Measurements from ENCODE around the gene SLC16A11.
"Not testable (repeated sequence)": the region's sequence is repeated elsewhere in the genome, so short reads cannot be mapped to it uniquely, and the experiment has no call there.

SLC16A11 gene

DNA sequence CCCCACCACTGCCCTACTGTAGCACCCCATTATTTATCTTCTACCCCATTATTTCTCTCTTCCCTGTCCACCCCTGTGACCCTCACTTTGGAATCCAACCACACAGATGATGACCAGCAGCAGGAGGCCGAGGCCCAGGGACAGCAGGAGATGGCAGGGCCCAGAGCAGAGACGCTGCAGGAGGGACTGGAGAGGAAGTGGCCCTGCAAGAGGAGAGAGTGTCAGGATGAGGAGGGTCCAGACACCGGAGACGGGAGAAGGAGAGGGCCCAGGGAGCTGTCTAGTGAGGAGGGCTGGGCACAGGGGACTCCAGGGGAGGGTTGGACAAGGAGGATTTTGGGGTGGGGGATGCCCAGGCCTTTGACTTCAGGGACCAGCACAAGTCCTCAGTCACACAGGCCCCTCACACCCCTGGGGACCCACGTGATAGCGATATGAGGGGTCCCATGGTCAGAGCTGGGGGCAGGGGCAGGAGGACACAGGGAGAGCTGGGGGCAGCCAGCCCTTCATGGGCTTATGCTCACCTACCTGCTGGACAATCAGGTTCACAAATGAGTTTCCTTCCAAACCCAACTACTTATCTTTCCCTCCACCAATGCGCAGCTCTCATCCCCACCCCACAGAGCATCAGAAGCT is 34.1 kb upstream of the SLC16A11 start:
- FAIRE-seq (no peak), DNase-seq (ENCODE audit: insufficient read length) (no peak)
- no peak for TF ChIP-seq POLR2A (IDR thresholded peaks at IDR 0.05; ENCODE audit: low read depth, low read length)
- no peak for TF ChIP-seq TAF1 (IDR thresholded peaks at IDR 0.05; ENCODE audit: borderline replicate concordance, low read depth, low read length)
- no peak for TF ChIP-seq POLR2AphosphoS5 (IDR thresholded peaks at IDR 0.05; ENCODE audit: low read depth, low read length)

DNA sequence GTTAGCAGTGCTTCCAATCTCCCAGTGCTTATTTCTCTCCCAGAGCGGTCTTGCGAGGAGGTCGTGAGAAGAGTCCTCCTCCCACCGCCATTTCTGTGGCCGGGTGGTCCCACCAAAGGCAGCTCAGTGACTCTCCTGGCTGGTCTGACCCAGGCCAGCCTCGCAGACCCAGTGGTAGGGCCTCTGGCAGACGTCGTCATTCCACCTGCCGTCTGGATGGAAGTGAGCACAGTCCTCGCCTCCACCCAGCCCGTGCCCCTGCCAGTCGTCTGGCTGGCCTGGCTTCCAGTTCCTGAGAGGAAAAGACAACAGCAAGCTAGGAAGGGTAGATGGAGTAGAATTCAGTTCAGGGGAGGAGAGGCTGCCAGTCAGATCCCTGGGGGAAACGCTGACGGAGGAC is 31.0 kb upstream of the SLC16A11 start:
- no peak for TF ChIP-seq TAF1 (IDR thresholded peaks at IDR 0.05; ENCODE audit: borderline replicate concordance, low read depth, low read length)
- TF ChIP-seq POLR2A (IDR thresholded peaks at IDR 0.05; ENCODE audit: low read depth, low read length) = no peak
- no peak for TF ChIP-seq POLR2AphosphoS5 (IDR thresholded peaks at IDR 0.05; ENCODE audit: low read depth, low read length)
- DNase-seq (ENCODE audit: insufficient read length) = no peak
- FAIRE-seq = no peak

- TF ChIP-seq POLR2AphosphoS5 (IDR thresholded peaks at IDR 0.05; ENCODE audit: low read depth, low read length) (no peak), TAF1 (IDR thresholded peaks at IDR 0.05; ENCODE audit: borderline replicate concordance, low read depth, low read length) (no peak), POLR2A (IDR thresholded peaks at IDR 0.05; ENCODE audit: low read depth, low read length) (no peak)
- no peak for DNase-seq (ENCODE audit: insufficient read length)
- FAIRE-seq = no peak
Measured at GRCh38 chr17:7072406-7072805, 28.5 kb upstream of the SLC16A11 start.

- DNase-seq (ENCODE audit: insufficient read length) (no peak), FAIRE-seq (no peak)
- no peak for TF ChIP-seq TAF1 (IDR thresholded peaks at IDR 0.05; ENCODE audit: borderline replicate concordance, low read depth, low read length)
- no peak for TF ChIP-seq POLR2AphosphoS5 (IDR thresholded peaks at IDR 0.05; ENCODE audit: low read depth, low read length)
- TF ChIP-seq POLR2A (IDR thresholded peaks at IDR 0.05; ENCODE audit: low read depth, low read length) = no peak
Measured at GRCh38 chr17:7070712-7071111, 26.8 kb upstream of the SLC16A11 start.

GRCh38 chr17:7068268-7068667 is 24.4 kb upstream of the SLC16A11 start:
- no peak for FAIRE-seq
- TF ChIP-seq TAF1 (IDR thresholded peaks at IDR 0.05; ENCODE audit: borderline replicate concordance, low read depth, low read length) = no peak

GRCh38 chr17:7067198-7067597 is 23.3 kb upstream of the SLC16A11 start:
- FAIRE-seq (no peak), DNase-seq (ENCODE audit: insufficient read length) (no peak)
- TF ChIP-seq TAF1 (IDR thresholded peaks at IDR 0.05; ENCODE audit: borderline replicate concordance, low read depth, low read length) = no peak
- no peak for TF ChIP-seq POLR2A (IDR thresholded peaks at IDR 0.05; ENCODE audit: low read depth, low read length)
- TF ChIP-seq POLR2AphosphoS5 (IDR thresholded peaks at IDR 0.05; ENCODE audit: low read depth, low read length) = no peak

More at GRCh38 chr17:7068268-7068667, 24.4 kb upstream of the SLC16A11 start:
- no peak for DNase-seq (ENCODE audit: insufficient read length)

- no peak for TF ChIP-seq POLR2A (IDR thresholded peaks at IDR 0.05; ENCODE audit: low read depth, low read length)
- TF ChIP-seq POLR2AphosphoS5 (IDR thresholded peaks at IDR 0.05; ENCODE audit: low read depth, low read length) = no peak
- TF ChIP-seq TAF1 (IDR thresholded peaks at IDR 0.05; ENCODE audit: borderline replicate concordance, low read depth, low read length) = no peak
- no peak for FAIRE-seq
- DNase-seq (ENCODE audit: insufficient read length) = no peak
Measured at GRCh38 chr17:7064261-7064660, 20.4 kb upstream of the SLC16A11 start.

GRCh38 chr17:7063518-7064094 is 19.7 kb upstream of the SLC16A11 start:
- no peak for DNase-seq (ENCODE audit: insufficient read length)
- TF ChIP-seq POLR2AphosphoS5 (IDR thresholded peaks at IDR 0.05; ENCODE audit: low read depth, low read length) (no peak), POLR2A (IDR thresholded peaks at IDR 0.05; ENCODE audit: low read depth, low read length) (no peak), TAF1 (IDR thresholded peaks at IDR 0.05; ENCODE audit: borderline replicate concordance, low read depth, low read length) (no peak)
- no peak for FAIRE-seq

DNA sequence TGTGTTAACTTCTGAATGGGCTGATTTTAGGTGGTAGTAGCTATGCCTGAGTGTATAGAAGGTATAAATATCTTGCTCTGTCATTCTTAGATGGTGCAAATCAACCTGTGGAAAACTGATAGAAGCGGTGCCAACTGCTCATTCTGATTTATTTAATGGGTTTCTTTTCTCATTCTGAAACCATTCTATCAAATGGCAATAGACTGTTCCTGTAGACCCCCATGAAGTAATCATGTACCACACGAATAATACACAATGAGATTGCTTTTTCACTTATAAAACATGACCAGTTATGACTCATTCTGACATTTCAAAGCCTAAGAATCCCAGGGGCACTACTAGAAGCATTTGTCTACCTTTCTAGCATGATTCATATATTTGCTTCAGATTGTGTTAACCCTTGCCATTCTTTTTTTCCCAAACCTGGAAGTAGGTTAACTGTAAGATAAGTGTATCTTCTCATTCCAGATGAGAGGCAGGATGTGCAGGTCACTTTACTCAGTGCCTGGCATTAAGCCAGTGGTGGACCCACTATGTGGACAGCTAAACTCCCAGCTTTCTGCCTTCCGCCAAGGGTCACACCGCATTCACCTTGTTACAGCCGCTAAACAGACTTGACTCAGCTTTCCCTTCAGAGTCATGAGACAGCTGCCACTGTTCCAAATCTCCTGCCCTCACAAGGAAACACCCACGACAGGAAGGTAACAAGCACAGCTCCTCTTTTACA is 16.4 kb upstream of the SLC16A11 start:
- DNase-seq (ENCODE audit: insufficient read length) (no peak), FAIRE-seq (no peak)
- TF ChIP-seq POLR2AphosphoS5 (IDR thresholded peaks at IDR 0.05; ENCODE audit: low read depth, low read length) (no peak), POLR2A (IDR thresholded peaks at IDR 0.05; ENCODE audit: low read depth, low read length) (no peak), TAF1 (IDR thresholded peaks at IDR 0.05; ENCODE audit: borderline replicate concordance, low read depth, low read length) (no peak)

- FAIRE-seq = no peak
- no peak for DNase-seq (ENCODE audit: insufficient read length)
- TF ChIP-seq TAF1 (IDR thresholded peaks at IDR 0.05; ENCODE audit: borderline replicate concordance, low read depth, low read length) (no peak), POLR2AphosphoS5 (IDR thresholded peaks at IDR 0.05; ENCODE audit: low read depth, low read length) (no peak), POLR2A (IDR thresholded peaks at IDR 0.05; ENCODE audit: low read depth, low read length) (no peak)
Measured at GRCh38 chr17:7058831-7059447, 15.0 kb upstream of the SLC16A11 start.

GRCh38 chr17:7056386-7056785 is 12.5 kb upstream of the SLC16A11 start:
- DNase-seq (ENCODE audit: insufficient read length) = no peak
- FAIRE-seq = no peak

GRCh38 chr17:7050583-7050982 is 6.7 kb upstream of the SLC16A11 start:
- not testable (repeated sequence) for DNase-seq (ENCODE audit: insufficient read length); FAIRE-seq

More at GRCh38 chr17:7056386-7056785, 12.5 kb upstream of the SLC16A11 start:
- no peak for TF ChIP-seq POLR2A (IDR thresholded peaks at IDR 0.05; ENCODE audit: low read depth, low read length)
- no peak for TF ChIP-seq POLR2AphosphoS5 (IDR thresholded peaks at IDR 0.05; ENCODE audit: low read depth, low read length)
- no peak for TF ChIP-seq TAF1 (IDR thresholded peaks at IDR 0.05; ENCODE audit: borderline replicate concordance, low read depth, low read length)
